Subcutaneous adipose tissue (tissue), 4 donors: ENCODE results near the gene EYA2. TPM values are rescaled to one million over a fixed set of nuclear protein-coding genes. Genes with fewer than 3 reads are reported as not detected.

Experiments
- CTCF ChIP-seq: fragments of 450-650 bp; IDR thresholded peaks from one replicate; pipeline ENCODE4 v1.5.1; 2016; ENCODE audit warnings: low read depth, mild to moderate bottlenecking, control low read depth, antibody characterized with exemption, moderate library complexity
- total RNA-seq, 4 donors: library from RNA; depleted of rRNA; stranded (reverse); fragments of >200 nt; gene quantifications; one replicate each; pipeline ENCODE4 v1.1.0, GENCODE V29; 2016

The EYA2 gene
- total RNA-seq, 4 donors from 2014 or later, result 1.3 to 4.7 (median 2.8) TPM

DNA sequence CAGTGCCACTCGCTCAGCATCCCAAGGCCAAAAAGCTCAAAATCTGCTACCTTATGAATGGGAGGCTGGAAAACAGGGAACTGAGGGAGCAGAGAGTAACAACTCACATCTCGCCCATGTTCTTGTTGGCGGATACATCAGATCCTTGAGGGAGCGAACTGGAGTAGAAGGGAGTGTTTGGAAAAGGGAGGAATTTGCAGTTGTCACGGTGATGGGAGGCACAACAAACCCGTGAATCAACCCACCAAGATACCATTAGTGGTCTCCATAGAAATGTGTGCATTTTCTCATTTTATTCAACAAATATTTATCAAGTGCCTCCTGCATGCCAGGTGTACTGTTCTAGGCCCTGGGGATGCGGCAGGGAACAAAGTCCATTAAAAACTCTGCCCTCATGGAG lies 212.1 kb downstream of the EYA2 start:
- no peak for TF ChIP-seq CTCF

DNA sequence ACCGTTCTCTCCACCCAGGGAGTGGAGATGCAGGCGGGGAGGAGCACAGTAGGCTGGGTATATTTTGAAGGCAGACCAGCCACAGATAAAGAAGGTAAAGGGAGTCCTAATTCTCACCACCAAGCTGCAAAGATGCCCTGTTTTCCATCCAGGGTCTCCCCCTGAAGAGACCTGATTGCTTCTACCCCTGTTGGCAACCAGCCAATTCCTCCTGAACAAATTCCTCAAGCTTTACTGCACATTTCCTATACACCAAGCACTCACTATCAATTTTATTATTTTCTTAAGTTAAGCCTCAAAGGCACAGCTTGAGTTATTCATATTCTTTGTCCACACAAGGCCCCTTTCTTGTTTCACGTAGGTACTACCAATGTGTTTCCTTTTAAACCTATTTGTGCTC lies 214.4 kb downstream of the EYA2 start:
- TF ChIP-seq CTCF, result no peak

DNA sequence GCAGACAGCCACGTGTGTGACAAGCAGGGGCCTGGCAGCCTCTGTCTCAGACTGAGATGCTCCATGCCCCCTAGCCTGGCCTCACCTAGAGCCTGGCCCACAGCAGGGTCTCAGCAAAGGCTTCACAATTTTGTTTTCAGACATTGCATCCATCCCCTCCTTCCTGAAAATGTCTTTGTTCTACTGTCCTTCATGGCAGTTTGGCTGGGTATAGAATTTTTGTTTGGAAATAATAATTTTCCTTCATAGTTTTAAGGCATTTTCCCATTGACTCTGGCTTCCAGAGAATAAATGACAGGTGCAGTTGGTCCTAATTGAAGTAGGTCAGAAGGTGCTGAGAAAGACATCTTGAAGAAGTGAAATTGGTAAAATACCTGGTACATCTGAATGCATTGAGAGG lies 216.2 kb downstream of the EYA2 start:
- no peak for TF ChIP-seq CTCF

DNA sequence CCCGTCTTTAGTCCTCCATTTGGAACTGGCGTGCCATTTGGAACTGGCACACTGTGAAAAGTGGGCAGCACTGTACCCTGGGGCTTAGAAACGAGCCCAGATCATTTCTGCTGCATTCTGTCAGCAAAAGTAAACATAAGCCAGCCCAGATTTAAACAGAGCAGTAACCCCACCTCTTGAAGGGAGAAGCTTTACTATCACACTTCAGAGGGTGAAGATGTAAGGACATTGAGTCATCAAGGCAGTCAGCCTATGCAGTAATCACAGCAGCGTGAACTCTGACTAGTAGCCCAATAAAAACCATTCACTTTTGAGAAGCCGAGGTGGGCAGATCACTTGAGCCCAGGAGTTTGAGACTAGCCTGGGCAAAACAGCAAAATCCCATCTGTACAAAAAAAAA lies 216.9 kb downstream of the EYA2 start:
- TF ChIP-seq CTCF, result no peak

DNA sequence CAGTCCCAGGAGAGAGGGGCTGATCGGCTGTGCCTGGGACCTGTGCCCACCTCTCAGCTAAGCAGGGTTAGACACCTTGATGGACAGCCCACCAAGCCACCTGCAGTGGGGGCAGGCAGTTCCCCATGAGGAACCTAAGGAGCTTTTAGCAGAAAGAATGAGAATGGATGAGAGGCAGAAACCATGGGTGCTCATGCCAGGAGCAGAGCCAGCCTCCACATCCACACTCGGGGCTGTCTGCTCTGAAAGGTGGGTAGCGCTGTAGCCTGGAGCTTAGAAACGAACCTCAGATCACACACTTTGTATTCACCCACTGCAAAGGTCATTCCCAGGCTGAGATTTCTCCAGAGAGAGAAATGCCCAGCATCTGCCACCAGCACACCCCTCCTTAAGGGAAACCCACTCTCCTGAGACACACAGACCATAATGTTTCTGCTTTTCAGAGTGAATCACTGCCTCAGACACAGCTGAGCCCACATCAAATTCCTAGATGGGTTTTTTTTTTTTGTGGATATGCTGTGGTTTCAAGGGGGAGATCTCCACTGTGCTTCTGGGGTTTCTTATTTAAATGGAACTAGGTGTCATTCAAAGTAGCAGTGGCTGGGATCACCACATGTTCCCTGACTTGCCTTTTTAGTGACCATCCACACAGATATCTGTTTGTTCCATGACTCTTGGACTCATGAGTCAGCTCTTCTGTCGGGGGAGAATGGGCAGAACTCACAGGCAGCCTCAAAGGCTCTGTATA lies 218.9 kb downstream of the EYA2 start:
- TF ChIP-seq CTCF, result no peak

GRCh38 chr20:47115694-47116093 lies 221.1 kb downstream of the EYA2 start:
- TF ChIP-seq CTCF, result no peak

DNA sequence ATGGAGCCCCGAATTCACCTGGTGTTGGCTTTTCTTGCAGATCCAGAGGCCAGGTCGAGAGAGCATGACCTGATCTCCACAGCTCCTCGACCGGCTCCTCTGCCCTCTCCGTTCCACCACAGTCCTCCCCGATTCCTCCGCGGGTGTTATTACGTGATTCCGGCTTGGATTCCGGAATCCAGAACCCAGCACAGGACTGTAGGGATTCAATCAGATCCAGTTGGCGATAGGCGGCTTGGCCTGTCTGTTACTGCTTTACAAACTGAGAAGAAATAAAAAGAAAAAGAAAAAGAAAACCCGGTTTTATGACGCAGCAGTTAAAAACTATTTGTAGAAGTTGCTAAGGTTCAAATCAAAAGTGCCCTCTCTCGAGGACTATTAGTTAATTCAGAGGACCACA lies 222.7 kb downstream of the EYA2 start:
- TF ChIP-seq CTCF, result no peak
